ENCODE results near the gene RPS29.
"Not testable (repeated sequence)": the region's sequence is repeated elsewhere in the genome, so short reads cannot be mapped to it uniquely, and the experiment has no call there.

RPS29 gene

GRCh38 chr14:49585803-49586672, at the start of gene RPS29:
TSS of gene RPS29 (minus strand) at chr14:49586380. CDS start at chr14:49586346, 34 bp downstream.
- DNase-seq: peak; percentile 99

- peak; percentile 88 for DNase-seq
Measured at GRCh38 chr14:49634547-49635334, 48.6 kb upstream of the RPS29 start, which contains the start of gene DNAAF2. TSS of gene DNAAF2 (minus strand) at chr14:49635244. CDS start at chr14:49635149, 95 bp downstream.

GRCh38 chr14:49633640-49634546, 47.7 kb upstream of the RPS29 start:
- DNase-seq: peak; percentile 98

- DNase-seq: no peak
Measured at GRCh38 chr14:49623941-49624839, 38.0 kb upstream of the RPS29 start.

GRCh38 chr14:49623387-49623786, 37.2 kb upstream of the RPS29 start:
- DNase-seq: no peak

- DNase-seq: no peak
Measured at GRCh38 chr14:49622022-49622607, 35.9 kb upstream of the RPS29 start.

GRCh38 chr14:49621114-49621881, 35.1 kb upstream of the RPS29 start:
- peak; percentile 60 for DNase-seq

- DNase-seq: peak; percentile 99
Measured at GRCh38 chr14:49620182-49621113, 34.3 kb upstream of the RPS29 start, which contains the start of the genes MGAT2 and RPL36AL. TSS of gene MGAT2 (plus strand) at chr14:49620799. CDS start at chr14:49621269, 470 bp downstream. TSS of gene RPL36AL (minus strand) at chr14:49620626. CDS start at chr14:49619104, 1,522 bp downstream.

GRCh38 chr14:49619730-49620129, 33.5 kb upstream of the RPS29 start:
- DNase-seq: no peak

- DNase-seq: not testable (repeated sequence)
Measured at GRCh38 chr14:49619273-49619672, 33.1 kb upstream of the RPS29 start.

GRCh38 chr14:49617852-49618519, 31.8 kb upstream of the RPS29 start:
- DNase-seq: no peak

- DNase-seq: no peak
Measured at GRCh38 chr14:49615776-49616175, 29.6 kb upstream of the RPS29 start.

GRCh38 chr14:49614196-49614595, 28.0 kb upstream of the RPS29 start:
- DNase-seq: no peak

GRCh38 chr14:49612671-49613070, 26.5 kb upstream of the RPS29 start:
- no peak for DNase-seq

GRCh38 chr14:49612251-49612650, 26.1 kb upstream of the RPS29 start:
- no peak for DNase-seq

- no peak for DNase-seq
Measured at GRCh38 chr14:49607583-49607982, 21.4 kb upstream of the RPS29 start.

- peak; percentile 92 for DNase-seq
Measured at GRCh38 chr14:49598485-49599300, 12.5 kb upstream of the RPS29 start, which contains the start of gene LRR1. TSS of gene LRR1 (plus strand) at chr14:49598940. CDS start at chr14:49599021, 81 bp downstream.

GRCh38 chr14:49598189-49598484, 12.0 kb upstream of the RPS29 start:
- DNase-seq: no peak

Measured in NCI-H2029 (cell line).